Measurements from ENCODE around the gene APBB3.

Gene APBB3

DNA sequence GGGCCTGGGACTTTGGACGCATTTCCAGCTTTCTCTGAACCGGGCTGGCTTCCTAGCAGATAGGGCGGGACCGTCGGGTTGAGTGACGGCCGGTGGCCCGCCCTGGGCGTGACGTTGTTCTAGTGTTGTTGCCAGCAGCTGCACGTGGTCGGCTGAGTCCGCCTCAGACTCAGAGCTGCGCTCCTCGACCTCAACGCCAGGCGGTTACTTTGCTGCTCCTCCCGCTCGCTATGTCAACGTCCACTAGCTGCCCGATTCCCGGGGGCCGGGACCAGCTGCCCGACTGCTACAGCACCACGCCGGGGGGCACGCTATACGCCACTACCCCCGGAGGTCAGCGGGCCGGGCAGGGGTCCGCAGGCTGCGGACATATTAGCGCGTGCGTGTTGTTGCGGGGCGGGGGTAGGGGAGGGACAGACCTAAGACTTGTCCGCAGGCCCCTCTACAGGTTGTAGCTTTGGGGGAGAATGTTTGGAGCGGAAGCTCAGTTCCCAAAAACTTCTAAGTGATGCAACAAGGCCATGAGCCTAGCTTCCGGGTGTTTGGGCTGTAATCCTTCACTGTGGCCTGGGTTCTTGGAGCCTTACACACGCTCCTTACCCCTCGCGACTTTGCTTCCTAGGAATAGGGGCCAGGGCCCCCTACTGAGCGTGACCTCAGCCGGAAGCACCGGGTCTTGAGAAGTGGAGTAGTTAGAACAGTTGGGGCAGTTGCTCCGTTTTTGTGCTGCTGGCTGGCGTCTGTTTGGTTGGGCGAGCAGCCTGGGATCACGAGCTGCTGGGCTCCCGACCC lies 16.7 kb downstream of the APBB3 start, which contains the start of gene EIF4EBP3:
Gene EIF4EBP3 (plus strand): TSS at position 155 of the 792 bp plus-strand sequence. CDS start 76 bp downstream, at position 231.
- peak; percentile 90 for DNase-seq (ENCODE audit: extremely low spot score)
- CTCF ChIA-PET = interaction anchor here (0.8 to 2.5 kb wide), 16 partner anchors 9 to 183 kb away, joined by 3 to 15 read pairs (median 6); partner anchors contain the start of genes ANKHD1, SRA1 and TMCO6

DNA sequence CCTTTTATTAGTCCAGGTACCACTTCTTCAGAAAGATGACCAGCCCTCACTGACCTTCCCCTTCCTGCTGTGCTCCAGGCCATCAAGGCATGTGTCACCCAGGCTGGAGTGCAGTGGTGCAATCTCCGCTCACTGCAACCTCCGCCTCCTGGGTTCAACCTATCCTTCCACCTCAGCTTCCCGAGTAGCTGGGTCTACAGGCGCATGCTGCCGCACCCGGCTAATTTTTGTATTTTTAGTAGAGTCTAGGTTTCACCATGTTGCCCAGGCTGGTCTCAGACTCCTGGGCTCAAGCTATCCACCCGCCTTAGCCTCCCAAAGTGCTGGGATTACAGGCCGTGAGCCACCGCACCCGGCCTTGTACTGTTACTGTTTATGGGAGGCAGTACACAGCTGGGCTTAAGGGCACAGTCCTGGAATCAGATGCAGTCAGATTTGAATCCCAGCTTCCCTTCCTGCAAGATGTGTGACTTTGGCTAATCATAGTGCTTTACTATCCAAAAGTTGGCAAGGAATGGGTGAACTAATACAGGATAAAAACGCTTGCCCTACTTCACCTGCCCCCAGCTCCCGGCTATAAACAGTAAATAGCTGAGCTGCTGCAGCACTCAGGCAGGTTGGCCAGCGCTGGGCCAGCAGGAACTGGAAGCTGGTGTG lies 17.4 kb downstream of the APBB3 start:
- ChIA-PET CTCF (interaction anchor here (0.8 to 2.5 kb wide), 13 partner anchors 9 to 183 kb away, joined by 3 to 15 read pairs (median 6); partner anchors contain the start of genes ANKHD1, SRA1 and TMCO6), POLR2A (interaction anchor here (0.5 to 3.2 kb wide), 5 partner anchors 11 to 1087 kb away, joined by 3 to 22 read pairs (median 4); partner anchors contain the start of genes APBB3, SLC35A4 and SRA1)
- DNase-seq (ENCODE audit: extremely low spot score) = no peak
- TF ChIP-seq, protein P1, sequence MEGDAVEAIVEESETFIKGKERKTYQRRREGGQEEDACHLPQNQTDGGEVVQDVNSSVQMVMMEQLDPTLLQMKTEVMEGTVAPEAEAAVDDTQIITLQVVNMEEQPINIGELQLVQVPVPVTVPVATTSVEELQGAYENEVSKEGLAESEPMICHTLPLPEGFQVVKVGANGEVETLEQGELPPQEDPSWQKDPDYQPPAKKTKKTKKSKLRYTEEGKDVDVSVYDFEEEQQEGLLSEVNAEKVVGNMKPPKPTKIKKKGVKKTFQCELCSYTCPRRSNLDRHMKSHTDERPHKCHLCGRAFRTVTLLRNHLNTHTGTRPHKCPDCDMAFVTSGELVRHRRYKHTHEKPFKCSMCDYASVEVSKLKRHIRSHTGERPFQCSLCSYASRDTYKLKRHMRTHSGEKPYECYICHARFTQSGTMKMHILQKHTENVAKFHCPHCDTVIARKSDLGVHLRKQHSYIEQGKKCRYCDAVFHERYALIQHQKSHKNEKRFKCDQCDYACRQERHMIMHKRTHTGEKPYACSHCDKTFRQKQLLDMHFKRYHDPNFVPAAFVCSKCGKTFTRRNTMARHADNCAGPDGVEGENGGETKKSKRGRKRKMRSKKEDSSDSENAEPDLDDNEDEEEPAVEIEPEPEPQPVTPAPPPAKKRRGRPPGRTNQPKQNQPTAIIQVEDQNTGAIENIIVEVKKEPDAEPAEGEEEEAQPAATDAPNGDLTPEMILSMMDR (IDR thresholded peaks at IDR 0.05; ENCODE audit: control extremely low read depth, extremely low read depth, low read depth, missing control alignments) = no peak

More for the DNA sequence above, 16.7 kb downstream of the APBB3 start, which contains the start of gene EIF4EBP3:
- POLR2A ChIA-PET = interaction anchor here (0.5 to 3.2 kb wide), 7 partner anchors 10 to 1086 kb away, joined by 3 to 22 read pairs (median 4); partner anchors contain the start of genes APBB3, SLC35A4 and SRA1
- TF ChIP-seq, protein P1 (IDR thresholded peaks at IDR 0.05; ENCODE audit: control extremely low read depth, extremely low read depth, low read depth, missing control alignments) = no peak

DNA sequence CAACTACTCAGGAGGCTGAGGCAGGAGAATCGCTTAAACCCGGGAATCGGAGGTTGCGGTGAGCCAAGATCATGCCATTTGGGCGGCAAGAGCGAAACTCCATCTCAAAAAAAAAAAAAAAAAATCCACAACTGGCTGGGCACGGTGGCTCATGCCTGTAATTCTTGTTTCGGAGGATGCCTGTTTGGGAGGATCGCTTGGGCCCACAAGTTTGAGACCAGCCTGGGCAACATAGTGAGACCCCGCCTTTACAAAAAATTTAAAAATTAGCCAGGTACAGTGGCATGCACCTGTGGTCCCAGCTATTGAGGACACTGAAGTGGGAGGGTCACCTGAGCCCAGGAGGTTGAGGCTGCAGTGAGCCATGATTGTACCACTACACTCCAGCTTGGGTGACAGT lies 18.8 kb downstream of the APBB3 start:
- ChIA-PET CTCF (interaction anchor here (1.2 kb wide), 1 partner anchor 89 kb away, joined by 3 read pairs; no protein-coding TSS in a partner anchor), POLR2A (interaction anchor here (0.9 kb wide), 1 partner anchor 146 kb away, joined by 5 read pairs; the partner anchor contains the start of genes HARS1 and HARS2)
- DNase-seq (ENCODE audit: extremely low spot score) = no peak
- TF ChIP-seq, protein P1 (IDR thresholded peaks at IDR 0.05; ENCODE audit: control extremely low read depth, extremely low read depth, low read depth, missing control alignments) = no peak

DNA sequence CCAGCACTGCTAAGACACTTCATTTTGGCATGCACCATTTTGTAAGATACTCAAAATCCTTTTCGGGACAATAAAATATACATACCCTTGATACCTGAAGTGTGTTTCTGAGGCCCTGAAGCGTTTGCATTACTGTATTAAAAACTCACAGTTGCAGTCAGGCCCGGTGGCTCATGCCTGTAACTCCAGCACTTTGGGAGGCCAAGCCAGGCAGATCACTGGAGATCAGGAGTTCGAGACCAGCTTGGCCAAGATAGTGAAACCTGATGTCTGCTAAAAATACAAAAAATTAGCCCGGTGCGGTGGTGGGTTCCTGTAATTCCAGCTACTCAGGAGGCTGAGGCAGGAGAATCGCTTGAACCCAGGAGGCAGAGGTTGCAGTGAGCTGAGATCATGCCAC lies 19.4 kb downstream of the APBB3 start:
- TF ChIP-seq, protein P1 (IDR thresholded peaks at IDR 0.05; ENCODE audit: control extremely low read depth, extremely low read depth, low read depth, missing control alignments) = no peak
- ChIA-PET CTCF (no interaction called here), POLR2A (no interaction called here)
- no peak for DNase-seq (ENCODE audit: extremely low spot score)

DNA sequence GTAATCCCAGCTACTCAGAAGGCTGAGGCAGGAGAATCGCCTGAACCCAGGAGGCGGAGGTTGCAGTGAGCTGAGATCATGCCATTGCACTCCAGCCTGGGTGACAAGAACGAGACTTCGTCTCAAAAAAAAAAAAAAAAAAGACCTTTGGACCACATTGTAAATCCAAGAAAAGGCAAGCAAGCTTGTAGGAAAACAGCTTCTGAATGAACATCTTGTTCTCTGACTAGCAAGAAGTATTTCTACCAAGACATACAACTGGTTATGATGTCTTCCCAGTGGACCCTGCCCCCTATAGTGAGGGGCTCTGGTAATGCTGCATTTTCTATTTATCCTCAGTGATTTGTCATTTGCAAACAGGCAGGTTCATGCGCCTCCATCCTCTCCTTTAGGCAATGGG lies 21.4 kb downstream of the APBB3 start:
- DNase-seq (ENCODE audit: extremely low spot score) = no peak
- CTCF ChIA-PET = no interaction called here
- POLR2A ChIA-PET = interaction anchor here (0.6 kb wide), 1 partner anchor 17 kb away, joined by 4 read pairs; no protein-coding TSS in a partner anchor
- TF ChIP-seq, protein P1 (IDR thresholded peaks at IDR 0.05; ENCODE audit: control extremely low read depth, extremely low read depth, low read depth, missing control alignments) = no peak

DNA sequence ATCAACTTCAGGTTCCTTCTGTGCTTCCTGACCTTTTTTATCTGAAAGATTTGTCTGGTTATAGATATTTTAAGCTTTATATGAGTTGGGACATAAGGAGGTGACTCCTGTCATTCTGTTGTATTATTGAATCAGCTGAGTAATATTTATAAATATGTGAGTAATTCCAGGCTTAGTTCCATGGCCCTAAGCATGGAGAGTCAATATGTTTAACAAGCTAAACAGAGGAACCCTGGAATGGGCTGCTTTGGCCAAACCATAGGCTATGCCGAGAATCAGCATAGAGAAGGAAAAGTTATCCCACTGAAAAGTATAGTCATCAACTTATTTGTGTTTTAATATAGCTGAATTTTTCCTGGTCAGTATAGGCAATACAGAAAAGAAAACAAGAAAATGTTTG lies 24.2 kb downstream of the APBB3 start:
- DNase-seq (ENCODE audit: extremely low spot score) = no peak
- POLR2A ChIA-PET = no interaction called here
- CTCF ChIA-PET = interaction anchor here (1.0 to 1.6 kb wide), 6 partner anchors 8 to 63 kb away, joined by 3 to 6 read pairs (median 3); no protein-coding TSS in a partner anchor
- TF ChIP-seq, protein P1 (IDR thresholded peaks at IDR 0.05; ENCODE audit: control extremely low read depth, extremely low read depth, low read depth, missing control alignments) = no peak

Data from GM10248 (cell line).